Stimulated activated CD8-positive, alpha-beta memory T cell treated with anti-CD3 and anti-CD28 coated beads, Interleukin-4, amount 100 ng/mL, for 48 hours (primary cell): ENCODE measurements around the gene DRP2.
"Not testable (repeated sequence)": the region's sequence is repeated elsewhere in the genome, so short reads cannot be mapped to it uniquely, and the experiment has no call there.

Source experiments
- DNase-seq: peaks from one replicate; pipeline ENCODE4 v3.0.0-alpha.2; 2020

Gene DRP2, protein sequence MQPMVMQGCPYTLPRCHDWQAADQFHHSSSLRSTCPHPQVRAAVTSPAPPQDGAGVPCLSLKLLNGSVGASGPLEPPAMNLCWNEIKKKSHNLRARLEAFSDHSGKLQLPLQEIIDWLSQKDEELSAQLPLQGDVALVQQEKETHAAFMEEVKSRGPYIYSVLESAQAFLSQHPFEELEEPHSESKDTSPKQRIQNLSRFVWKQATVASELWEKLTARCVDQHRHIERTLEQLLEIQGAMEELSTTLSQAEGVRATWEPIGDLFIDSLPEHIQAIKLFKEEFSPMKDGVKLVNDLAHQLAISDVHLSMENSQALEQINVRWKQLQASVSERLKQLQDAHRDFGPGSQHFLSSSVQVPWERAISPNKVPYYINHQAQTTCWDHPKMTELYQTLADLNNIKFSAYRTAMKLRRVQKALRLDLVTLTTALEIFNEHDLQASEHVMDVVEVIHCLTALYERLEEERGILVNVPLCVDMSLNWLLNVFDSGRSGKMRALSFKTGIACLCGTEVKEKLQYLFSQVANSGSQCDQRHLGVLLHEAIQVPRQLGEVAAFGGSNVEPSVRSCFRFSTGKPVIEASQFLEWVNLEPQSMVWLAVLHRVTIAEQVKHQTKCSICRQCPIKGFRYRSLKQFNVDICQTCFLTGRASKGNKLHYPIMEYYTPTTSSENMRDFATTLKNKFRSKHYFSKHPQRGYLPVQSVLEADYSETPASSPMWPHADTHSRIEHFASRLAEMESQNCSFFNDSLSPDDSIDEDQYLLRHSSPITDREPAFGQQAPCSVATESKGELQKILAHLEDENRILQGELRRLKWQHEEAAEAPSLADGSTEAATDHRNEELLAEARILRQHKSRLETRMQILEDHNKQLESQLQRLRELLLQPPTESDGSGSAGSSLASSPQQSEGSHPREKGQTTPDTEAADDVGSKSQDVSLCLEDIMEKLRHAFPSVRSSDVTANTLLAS

GRCh38 chrX:101219116-101219863 lies at the start of gene DRP2:
Gene DRP2, plus strand, starts transcription at chrX:101219786. Its CDS starts 11,862 bp downstream, at chrX:101231648.
- DNase-seq = no peak

GRCh38 chrX:101171883-101172400 lies 47.6 kb upstream of the DRP2 start:
- no peak for DNase-seq

- no peak for DNase-seq
Measured at GRCh38 chrX:101176439-101176838, 43.1 kb upstream of the DRP2 start.

GRCh38 chrX:101184876-101185275 lies 34.7 kb upstream of the DRP2 start:
- DNase-seq = not testable (repeated sequence)

- DNase-seq = not testable (repeated sequence)
Measured at GRCh38 chrX:101187961-101188360, 31.6 kb upstream of the DRP2 start.

- DNase-seq = no peak
Measured at GRCh38 chrX:101190736-101191135, 28.9 kb upstream of the DRP2 start.

GRCh38 chrX:101191217-101191750 lies 28.3 kb upstream of the DRP2 start:
- no peak for DNase-seq

DNA sequence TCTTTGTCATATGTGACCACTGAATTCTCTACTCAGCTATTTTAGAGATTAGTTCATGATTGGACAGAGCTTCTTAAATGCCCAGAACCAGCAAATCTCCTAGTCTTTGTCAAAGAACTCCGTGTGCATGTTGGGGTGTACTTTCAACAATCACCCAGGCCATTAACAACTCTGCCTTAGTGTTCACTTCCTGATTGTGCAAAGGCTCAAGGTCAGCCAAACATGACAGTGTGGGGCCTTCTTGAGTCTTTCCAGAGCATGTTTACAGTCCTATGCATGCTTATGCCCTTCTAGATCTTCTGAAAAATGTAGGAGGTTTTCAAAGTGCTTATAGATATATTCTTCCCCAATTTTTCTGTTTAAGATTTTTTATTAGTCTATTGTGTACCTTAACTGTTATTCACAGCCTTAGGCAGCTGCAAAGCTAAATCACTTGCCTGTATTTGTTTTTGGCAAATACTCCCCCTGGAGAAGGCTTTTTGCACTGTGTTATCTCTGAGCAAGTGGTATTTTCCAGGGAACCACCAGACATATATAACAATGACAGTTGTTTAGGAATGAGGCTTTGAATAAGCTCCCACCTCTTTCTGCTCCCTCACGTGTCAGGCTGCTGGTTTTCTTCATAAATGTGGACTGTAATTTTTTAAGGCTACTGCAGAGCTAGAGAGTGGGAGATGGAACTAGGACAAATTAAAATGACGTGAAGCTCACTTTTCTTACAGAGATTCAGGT lies 24.0 kb upstream of the DRP2 start:
- DNase-seq = no peak

DNA sequence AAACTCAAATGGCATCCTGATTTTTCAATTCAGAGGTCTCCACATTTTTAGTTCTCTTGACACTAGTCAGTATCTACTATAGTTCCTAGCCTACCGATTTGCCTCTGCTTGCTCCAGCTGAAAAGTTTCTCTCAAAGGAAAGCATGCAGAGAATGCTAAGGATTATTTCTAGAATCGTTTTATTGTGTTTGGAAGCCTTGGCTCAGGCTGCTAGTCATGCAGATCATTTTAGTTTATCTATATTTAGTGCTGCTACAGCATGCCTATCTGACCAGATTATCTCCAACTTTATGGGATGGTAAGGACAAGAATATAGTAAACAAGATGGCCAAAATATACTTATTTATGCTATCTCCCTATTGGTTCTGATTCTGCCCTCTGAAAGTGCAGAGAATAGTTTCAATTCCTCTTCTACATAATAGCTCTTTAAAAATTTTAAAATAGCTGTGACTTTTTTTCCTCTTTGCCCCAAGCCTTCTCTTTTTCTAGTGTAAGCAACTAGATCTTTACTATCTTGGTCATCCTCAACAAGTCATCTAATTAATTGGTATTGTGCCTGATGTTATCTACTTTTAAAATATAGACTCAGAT lies 15.7 kb upstream of the DRP2 start:
- DNase-seq = no peak

- DNase-seq = no peak
Measured at GRCh38 chrX:101206471-101206870, 13.1 kb upstream of the DRP2 start.

GRCh38 chrX:101208152-101208905 lies 11.3 kb upstream of the DRP2 start:
- DNase-seq = no peak

GRCh38 chrX:101210630-101211029 lies 9.0 kb upstream of the DRP2 start:
- DNase-seq = no peak

GRCh38 chrX:101217689-101218088 lies 1.9 kb upstream of the DRP2 start:
- no peak for DNase-seq

DNA sequence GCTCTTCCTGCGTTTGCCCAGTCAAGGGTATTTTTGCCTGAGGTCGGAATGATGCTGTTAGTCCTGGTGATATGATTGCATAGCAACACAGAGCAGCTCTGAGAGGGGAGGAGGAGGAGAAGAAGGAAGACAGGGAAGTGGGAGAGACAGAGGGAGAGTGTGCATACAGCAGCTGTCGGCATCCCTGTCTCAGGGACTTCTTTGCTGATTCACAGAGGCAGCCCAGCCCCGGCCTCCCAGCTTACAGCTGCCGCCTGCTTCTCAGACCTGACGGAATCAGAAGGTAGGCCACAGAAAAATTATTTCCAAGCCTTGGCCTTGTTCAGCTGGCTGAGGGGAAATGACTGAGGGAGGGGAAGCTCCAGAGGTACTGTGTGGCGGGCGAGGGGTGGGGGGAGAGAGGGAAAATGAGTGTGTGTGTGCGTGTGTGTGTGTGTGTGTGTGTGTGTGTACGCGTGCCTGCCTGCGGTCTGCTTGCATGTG lies 319 bp downstream of the DRP2 start:
- peak; percentile 26 for DNase-seq

DNA sequence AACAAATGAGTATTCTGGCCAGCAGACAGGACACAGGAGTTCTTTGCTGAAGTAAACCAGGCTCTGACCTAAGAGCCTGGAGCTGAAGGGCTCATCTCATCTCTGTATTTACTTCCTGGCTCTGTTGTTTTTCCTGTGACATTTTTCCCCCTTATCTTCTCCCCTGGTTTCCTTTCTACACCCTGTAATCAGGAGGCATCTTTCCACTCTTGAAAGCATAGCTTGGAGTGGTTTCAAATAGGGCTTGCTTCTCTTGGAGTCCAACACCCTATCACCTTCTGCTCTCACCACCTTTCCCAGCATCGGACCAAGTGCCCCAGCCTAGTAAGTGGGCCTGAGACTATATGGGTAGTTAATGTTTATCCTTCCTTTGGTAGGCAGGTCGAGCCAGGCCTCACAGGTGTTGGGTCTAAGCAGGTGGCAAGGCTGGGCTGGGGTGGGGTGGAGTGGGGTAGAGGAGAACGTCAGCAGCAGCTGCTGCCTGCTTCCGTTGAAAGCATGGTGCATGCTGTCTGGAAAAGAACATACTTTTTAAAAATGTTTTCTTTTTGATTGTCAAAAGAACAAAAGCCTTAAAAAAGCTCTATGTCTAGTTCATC lies 1.2 kb downstream of the DRP2 start:
- DNase-seq = no peak

DNA sequence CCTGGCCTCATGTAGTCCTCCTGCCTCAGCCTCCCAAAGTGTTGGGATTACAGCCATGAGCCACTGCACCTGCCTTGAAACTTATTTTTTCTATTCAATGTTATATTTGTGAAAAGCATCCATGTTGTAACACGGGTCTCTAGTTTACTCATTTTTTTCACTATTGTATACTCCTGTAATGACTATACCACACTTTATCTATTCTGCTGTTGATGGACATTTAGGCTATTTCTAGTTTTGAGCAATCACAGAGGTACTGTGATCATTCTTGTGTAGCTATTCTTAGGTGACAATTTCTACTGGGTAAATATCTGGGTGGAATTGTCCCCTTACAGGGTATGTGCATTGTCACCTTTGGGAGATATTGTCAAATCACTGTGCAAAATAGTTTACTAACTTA lies 3.6 kb downstream of the DRP2 start:
- no peak for DNase-seq

DNA sequence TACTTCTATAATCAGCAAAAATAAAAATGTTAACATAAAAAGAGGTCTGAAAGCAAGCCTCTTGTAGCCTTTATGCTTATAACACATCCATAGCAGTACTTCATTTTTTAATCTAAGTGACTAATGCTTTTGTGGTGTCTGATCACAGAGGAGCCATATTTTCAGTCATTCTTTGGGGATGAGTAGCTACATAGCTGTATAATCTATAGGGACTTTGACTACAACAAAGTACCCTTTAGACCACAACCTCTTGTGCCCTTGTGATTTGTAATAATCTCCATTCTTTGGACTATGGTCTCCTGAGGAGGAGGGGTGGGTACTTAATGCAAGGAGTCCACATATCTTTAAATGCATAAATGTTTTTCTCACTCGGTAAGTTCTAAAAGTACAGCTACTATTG lies 9.6 kb downstream of the DRP2 start:
- DNase-seq = no peak

GRCh38 chrX:101230636-101231035 lies 11.1 kb downstream of the DRP2 start:
- no peak for DNase-seq

DNA sequence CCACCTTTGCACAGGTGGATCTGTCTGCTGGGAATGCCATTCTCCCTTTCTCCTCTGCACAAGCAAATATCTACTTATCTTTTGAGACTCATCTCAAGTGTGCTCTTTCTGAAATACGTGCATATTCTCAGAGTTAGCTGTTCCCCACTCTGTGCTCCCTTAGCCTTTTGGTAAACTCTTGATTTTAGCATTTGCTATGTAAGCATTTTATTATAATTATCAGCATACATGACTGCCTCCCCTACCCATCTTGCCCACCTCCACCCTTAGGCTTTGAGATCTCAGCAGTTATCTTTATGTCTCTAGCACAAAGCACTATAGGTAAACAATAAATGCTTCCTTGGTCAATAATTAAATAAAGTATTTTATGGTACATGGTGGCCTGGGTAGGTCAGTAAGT lies 11.5 kb downstream of the DRP2 start:
- DNase-seq = no peak

DNA sequence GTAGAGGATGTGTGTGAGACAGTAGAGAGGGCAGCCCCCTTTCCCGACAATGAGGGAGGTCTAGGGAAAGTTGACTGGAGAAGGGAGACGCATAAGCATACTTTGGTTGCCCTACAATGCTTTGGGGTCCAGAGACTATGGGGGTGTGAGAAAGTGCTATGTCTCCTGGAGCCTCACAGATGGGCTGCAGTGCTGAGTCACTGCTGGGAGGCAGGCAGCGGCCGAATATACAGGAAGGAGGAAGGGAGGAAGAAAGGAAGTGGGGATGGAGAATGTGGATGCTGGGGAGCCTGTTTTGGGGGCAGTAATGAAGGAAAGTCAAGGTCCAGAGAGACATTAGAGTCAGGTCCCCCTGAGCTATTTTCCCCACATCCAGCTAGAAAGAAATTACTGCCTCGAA lies 12.7 kb downstream of the DRP2 start:
- no peak for DNase-seq
